ENCODE data around the gene AIRE. TPM values are rescaled to one million over a fixed set of nuclear protein-coding genes. Genes with fewer than 3 reads are reported as not detected.

The AIRE gene
- total RNA-seq, 3 donors from 2014 or later, result not detected

DNA sequence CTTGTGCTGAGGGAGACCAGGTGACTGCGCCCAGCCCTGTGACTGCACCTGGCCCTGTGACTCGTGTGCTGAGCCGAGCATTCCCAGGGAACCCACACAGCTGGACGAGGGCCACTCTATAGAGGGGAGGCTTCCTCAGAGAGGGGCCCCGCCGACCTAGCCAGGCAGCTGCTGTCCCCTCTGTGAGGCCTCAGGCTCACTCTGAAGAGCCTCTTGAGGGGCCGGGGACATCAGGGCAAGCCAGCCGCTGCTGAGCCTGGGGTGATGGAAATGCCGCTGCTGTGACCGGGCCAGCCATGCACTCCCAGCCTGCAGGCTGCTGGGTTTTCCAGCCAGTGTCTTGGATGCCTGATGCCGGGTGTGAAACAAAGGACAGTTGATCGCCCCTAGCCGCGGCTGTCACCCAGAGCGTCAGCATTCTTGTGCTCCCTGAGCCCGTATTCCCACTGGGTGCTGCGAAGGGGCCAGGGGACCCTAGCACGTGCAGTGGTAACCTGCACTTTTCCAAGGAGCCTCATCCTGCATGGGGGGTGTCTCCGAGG is 31.6 kb downstream of the AIRE start:
- Histone ChIP-seq H3K27me3 (no peaks in the 10 kb centered on the region), H3K27ac (no peak overlapping the region), H3K4me1 (no peaks in the 10 kb centered on the region), H3K36me3 (no peaks in the 10 kb centered on the region), H3K4me3 (no peak overlapping the region), H3K9me3 (no peaks in the 10 kb centered on the region)
- no peak for DNase-seq (ENCODE audit: low spot score in 2 of 2)
- TF ChIP-seq, protein P1, sequence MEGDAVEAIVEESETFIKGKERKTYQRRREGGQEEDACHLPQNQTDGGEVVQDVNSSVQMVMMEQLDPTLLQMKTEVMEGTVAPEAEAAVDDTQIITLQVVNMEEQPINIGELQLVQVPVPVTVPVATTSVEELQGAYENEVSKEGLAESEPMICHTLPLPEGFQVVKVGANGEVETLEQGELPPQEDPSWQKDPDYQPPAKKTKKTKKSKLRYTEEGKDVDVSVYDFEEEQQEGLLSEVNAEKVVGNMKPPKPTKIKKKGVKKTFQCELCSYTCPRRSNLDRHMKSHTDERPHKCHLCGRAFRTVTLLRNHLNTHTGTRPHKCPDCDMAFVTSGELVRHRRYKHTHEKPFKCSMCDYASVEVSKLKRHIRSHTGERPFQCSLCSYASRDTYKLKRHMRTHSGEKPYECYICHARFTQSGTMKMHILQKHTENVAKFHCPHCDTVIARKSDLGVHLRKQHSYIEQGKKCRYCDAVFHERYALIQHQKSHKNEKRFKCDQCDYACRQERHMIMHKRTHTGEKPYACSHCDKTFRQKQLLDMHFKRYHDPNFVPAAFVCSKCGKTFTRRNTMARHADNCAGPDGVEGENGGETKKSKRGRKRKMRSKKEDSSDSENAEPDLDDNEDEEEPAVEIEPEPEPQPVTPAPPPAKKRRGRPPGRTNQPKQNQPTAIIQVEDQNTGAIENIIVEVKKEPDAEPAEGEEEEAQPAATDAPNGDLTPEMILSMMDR (IDR thresholded peaks at IDR 0.05), result no peak
- TF ChIP-seq POLR2AphosphoS5 (IDR thresholded peaks at IDR 0.05), result no peak
- intact Hi-C loops (cut with DNase I; ENCODE audit: low total_unique reads), result no loop called here

DNA sequence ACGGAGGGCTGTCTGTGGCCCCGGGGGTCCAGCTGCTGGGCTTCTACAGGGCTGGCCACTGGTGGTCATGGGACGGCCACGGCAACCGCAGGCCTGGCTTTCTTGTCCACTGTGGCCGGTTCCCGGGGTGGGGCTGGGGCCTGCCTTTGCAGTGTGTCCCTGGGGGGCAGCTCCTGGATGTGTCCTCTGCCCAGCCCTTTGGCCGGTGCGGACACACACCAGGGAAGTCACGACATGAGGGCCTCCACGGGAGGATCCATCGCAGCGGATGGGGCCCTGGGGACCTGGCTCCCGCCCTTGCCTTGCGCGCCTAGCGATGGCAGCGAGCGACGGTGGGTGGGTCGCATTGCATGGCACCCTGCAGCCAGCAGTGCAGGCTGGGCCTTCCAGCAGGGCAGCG is 32.2 kb downstream of the AIRE start:
- Histone ChIP-seq H3K27ac (no peak overlapping the region), H3K4me3 (no peak overlapping the region), H3K36me3 (no peaks in the 10 kb centered on the region), H3K4me1 (no peaks in the 10 kb centered on the region), H3K9me3 (no peaks in the 10 kb centered on the region), H3K27me3 (no peaks in the 10 kb centered on the region)
- intact Hi-C loops (cut with DNase I; ENCODE audit: low total_unique reads), result no loop called here
- no peak for DNase-seq (ENCODE audit: low spot score in 2 of 2)
- TF ChIP-seq, protein P1 (IDR thresholded peaks at IDR 0.05), result no peak
- TF ChIP-seq POLR2AphosphoS5 (IDR thresholded peaks at IDR 0.05) (no peak), POLR2A (IDR thresholded peaks at IDR 0.05) (no peak)

DNA sequence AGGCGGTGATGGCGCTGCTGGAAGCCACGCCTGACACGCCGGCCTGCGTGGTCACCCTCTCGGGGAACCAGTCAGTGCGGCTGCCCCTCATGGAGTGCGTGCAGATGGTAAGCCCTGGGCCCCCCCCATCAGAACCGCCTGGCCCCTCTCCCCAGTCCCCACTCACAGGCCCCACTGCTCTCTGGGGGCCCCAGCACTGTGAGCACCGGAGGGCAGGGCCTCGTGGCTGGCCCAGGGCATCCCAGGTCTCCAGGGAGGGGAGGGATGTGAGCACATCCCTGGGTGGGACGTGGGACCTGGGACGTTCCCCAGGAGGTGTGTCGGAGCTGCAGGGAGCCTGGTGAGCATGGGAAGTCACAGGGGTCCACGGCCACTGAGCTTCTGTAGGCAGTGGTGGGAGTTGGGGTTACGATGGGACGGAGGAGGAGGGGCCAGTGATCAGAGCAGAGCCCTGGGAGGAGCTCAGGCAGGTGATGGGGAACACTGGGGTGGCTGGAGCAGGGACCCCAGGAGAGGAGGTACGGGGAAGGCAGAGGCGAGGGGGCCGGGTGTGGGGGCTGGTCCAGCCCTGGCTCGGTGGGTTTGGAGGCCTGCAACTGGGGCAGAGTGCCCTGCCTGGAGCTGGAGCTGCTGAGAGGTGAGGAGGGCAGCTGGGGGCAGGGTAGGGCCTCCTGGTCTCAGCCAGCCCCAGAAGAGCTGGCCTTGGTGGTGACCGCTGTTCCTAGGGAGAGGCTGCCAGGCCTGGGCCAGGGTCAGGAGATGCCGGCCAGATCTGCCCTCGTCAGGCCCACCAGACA is 33.0 kb downstream of the AIRE start:
- Histone ChIP-seq H3K9me3 (no peaks in the 10 kb centered on the region), H3K4me3 (no peak overlapping the region), H3K27ac (no peak overlapping the region), H3K4me1 (no peaks in the 10 kb centered on the region), H3K36me3 (peaks cover under 1% of the 10 kb centered on the region), H3K27me3 (no peaks in the 10 kb centered on the region)
- intact Hi-C loops (cut with DNase I; ENCODE audit: low total_unique reads), result no loop called here
- TF ChIP-seq, protein P1 (IDR thresholded peaks at IDR 0.05), result no peak
- TF ChIP-seq POLR2A (IDR thresholded peaks at IDR 0.05), result no peak
- TF ChIP-seq POLR2AphosphoS5 (IDR thresholded peaks at IDR 0.05), result no peak
- DNase-seq (ENCODE audit: low spot score in 2 of 2), result no peak

DNA sequence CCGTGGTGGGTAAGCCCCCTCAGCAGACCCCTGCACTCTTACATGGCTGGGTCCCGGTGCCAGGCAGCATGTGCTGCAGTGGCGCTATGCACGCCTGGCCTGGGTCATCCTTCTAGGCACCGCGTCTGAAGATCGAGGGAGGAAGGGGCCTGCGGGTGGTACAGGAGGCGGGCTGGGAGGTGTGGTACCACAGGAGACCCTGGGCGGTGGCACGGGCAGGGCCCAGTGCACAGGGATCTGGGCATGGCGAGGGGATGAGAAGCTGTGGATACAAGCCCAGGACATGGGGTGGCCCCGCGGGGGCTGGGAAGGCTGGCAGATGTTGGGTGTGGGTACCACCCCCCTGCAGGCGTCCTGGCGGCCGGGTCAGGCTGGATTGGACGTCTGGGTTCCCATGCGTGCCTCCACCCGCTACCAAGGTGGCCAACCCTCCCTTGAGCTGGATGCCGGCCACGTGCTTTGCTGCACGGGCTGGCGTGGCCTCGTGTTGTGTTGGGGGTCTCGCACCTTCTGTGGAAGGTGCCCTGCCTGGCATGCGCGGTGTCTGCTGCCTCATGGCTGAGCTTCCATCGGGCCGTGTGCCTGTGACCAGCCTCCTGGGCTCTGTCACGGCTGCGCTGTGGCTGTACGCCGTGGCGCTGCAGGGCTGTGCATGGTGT is 33.9 kb downstream of the AIRE start:
- DNase-seq (ENCODE audit: low spot score in 2 of 2), result no peak
- peaks cover 4% of the 10 kb centered on the region for H3K36me3 ChIP-seq
- H3K27me3 ChIP-seq, result no peaks in the 10 kb centered on the region
- no peak overlapping the region for H3K27ac ChIP-seq
- H3K4me1 ChIP-seq, result no peaks in the 10 kb centered on the region
- no peak overlapping the region for H3K4me3 ChIP-seq
- intact Hi-C loops (cut with DNase I; ENCODE audit: low total_unique reads), result no loop called here
- TF ChIP-seq POLR2AphosphoS5 (IDR thresholded peaks at IDR 0.05), result no peak
- TF ChIP-seq POLR2A (IDR thresholded peaks at IDR 0.05), result no peak
- TF ChIP-seq, protein P1 (IDR thresholded peaks at IDR 0.05), result no peak
- H3K9me3 ChIP-seq, result no peaks in the 10 kb centered on the region

DNA sequence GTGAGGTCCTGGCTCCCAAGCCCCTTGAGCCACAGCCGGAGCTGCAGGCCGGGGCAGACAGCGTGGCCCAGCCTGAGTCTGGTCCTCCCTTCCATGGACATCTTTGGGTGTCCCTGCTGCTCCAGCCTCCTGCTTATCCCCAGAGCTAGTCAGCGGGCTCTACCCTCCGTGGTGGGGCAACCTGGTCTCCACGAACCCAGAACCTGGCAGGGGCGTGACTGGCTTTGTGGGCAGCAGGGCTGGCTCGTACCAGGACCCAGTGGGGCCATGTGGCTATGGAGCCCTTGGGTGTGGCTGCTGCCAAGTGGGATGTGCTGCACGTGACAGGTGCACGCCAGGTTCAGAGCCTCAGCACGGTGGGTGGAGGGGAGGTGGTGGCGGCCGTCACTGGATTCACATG is 35.2 kb downstream of the AIRE start:
- peaks cover 8% of the 10 kb centered on the region for H3K36me3 ChIP-seq
- TF ChIP-seq POLR2A (IDR thresholded peaks at IDR 0.05) (no peak), POLR2AphosphoS5 (IDR thresholded peaks at IDR 0.05) (no peak)
- TF ChIP-seq, protein P1 (IDR thresholded peaks at IDR 0.05), result no peak
- intact Hi-C loops (cut with DNase I; ENCODE audit: low total_unique reads), result no loop called here

More for the DNA sequence above, 35.2 kb downstream of the AIRE start:
- Histone ChIP-seq H3K9me3 (no peaks in the 10 kb centered on the region), H3K4me1 (no peaks in the 10 kb centered on the region), H3K4me3 (no peak overlapping the region), H3K27ac (no peak overlapping the region), H3K27me3 (no peaks in the 10 kb centered on the region)
- no peak for DNase-seq (ENCODE audit: low spot score in 2 of 2)
